GM21619 (cell line): ENCODE results near the gene MAGEL2.

Source experiments
- ATAC-seq: cut with Tn5 transposase; IDR thresholded peaks from one replicate; pipeline ENCODE4 v1.9.1; 2021; ENCODE audit not compliant: unreplicated experiment

MAGEL2 gene

DNA sequence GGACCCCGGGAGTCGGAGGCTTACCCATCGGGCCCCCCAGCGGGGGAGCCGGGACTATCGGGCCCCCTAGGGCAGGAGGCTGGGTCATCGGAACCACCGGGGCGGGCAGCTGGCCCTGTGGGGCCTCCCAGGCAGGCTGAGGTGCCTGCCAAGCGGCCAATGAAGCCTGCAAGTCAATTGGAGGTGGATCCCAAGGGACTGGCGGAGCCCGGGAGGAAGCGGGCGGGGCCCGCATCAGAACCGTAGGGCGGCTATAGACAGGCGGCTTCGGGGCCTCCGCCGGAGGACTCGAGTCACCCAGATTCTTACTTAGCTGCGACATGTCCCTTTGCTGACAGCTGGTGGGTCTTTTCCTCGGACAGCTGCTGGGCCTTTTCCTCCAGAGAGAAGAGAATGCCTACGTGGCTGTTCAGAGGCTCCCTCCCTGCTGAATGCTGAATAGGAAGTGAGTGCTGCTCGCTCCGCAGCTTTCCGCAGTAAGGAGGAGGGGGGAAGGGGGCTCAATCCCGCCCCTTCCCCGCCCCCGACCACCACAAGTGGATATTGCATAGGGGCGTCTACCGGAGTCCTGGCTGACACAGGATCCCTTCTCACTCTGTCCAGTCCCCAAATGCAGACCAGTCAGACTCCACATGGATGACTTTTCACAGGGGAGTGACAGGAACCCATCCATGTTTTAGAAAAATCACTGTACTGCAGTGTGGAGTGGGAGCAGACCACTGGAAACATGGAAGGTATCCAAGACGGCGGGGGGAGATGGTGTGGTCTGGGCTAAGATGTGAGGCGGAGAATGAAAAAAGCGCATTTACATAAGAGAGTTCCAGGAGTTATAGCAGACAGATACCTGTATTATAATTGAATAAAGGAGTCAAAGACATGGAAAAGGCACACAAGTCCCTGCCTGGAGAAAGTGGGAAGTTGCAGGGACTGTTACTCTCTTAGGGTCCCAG is at the start of gene MAGEL2:
MAGEL2 (minus strand) TSS at position 447 of the 950 bp plus-strand sequence; CDS start at position 322, 125 bp downstream.
- ATAC-seq: no peak

DNA sequence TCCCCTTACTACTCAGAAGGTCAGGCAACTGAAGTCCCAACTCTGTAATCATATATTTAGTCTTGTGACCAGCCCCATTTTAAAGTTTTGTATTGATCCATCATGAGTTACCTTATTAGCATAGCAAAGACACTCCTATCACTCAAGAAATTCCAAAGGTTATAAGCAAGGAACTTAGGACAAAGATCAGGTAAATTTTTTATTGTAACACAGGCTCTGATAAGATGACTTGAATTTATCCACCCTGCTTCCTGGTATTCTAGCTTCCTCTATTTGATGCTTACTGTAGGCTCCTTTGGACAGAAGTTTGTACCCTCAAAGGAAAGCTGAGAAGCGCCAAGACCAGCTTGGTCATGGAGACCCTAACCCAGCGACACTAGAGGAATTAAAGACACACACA is 47.6 kb upstream of the MAGEL2 start:
- ATAC-seq: no peak

DNA sequence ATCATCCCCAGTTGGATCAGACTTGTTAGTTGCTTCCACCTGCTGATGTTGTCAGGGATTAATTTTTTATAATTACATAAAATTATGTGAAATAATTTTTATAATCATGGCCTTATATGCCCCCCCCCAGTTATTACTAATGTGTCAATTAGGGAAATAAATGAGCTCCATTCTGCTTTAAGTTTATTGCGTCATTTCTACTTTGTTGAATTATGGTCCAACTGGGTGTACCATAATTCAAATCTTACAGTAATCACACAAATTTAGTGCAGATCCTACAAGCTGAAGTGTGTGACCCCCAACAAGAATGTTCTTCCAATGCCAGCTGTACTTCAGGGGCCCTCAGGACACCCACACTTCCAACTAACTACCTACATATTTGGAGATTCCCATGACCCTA is 46.9 kb upstream of the MAGEL2 start:
- ATAC-seq: no peak

DNA sequence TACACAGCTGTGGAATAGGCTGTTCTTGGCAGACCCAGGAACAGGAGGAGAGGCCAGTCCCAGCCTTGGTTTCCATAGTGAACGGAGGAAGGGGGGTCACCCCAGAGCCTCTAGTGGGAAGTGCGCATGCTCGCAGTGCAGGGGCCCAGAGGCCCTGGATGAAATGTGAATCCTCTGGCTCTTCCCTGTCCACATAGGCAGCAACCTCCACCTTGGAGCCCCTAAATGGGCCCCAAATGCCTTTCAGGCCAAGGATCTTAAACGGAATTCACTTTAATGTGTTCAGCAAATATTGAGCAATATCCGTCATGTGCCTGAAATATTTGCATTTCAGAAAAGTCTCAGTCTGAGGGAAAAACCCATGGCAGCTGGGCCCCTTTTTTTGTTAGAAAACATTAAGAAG is 42.8 kb upstream of the MAGEL2 start:
- ATAC-seq: no peak

DNA sequence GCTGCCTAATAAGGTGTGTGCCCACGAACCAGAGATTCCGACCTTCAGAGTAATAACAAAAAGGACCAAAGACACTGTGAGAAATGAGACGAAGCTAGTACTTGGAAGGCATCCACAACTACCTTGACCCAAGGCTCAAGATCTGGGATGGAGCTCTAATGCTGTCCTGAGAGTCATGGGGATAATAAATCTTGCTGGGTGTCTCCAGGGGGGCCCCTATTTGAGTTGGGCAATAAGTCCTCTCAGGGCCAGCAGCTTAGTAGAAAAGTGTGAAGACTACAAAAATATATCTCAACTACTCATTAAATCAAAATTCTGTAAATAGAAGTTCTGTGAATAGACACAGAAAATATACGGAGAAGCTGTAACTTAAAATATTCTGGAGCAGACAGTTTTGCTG is 42.3 kb upstream of the MAGEL2 start:
- no peak for ATAC-seq

DNA sequence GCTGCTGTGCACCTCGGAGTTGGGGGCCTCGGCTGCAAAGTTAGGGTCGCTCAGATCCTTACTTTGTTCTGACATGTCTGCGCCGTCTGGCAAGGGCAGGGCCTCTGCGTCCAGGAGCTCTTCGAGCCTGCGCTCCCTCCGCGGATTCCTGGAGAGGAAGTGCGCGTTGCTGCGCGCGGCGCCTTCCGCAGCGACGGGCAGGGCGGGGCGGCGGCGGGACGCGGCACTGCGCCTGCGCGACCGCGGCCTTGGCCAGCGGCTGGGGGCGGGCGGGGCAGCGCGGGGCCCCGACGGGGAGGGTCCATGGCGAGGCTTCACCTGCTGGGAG is 39.4 kb upstream of the MAGEL2 start, which contains the start of gene NDN:
NDN (minus strand) TSS at position 163 of the 328 bp plus-strand sequence; CDS start at position 75, 88 bp downstream.
- no peak for ATAC-seq

DNA sequence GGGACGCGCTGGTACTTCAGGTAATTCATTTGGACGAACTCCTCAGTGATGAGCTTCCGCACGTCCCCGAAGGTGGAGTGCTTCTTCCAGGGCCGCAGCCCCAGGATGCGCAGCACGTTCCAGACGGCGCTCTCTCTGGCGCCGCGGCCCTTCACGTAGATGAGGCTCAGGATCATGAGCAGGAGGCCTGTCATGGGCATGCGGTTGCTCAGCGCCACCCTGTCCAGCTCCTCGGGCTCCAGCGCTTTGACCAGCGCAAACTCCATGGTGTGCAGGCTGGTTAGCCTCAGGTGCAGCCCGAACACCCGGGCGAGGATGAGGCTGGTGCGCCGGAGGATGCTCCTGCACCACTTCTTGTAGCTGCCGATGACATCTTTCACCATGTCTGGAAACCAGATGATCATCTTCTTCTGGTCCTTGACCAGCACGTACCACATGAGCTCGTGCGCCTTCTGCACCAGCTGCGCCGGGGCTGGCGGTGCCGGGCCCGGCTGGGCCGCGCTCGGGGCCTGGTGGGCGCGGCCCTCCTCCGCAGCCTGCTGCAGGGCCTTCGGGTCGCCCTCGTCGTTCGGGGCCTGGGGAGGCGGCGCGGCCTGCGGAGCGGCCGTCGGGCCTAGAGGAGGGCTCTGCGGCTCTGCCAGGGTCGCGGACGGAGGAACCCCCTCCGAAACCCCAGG is 38.9 kb upstream of the MAGEL2 start:
- ATAC-seq: no peak

DNA sequence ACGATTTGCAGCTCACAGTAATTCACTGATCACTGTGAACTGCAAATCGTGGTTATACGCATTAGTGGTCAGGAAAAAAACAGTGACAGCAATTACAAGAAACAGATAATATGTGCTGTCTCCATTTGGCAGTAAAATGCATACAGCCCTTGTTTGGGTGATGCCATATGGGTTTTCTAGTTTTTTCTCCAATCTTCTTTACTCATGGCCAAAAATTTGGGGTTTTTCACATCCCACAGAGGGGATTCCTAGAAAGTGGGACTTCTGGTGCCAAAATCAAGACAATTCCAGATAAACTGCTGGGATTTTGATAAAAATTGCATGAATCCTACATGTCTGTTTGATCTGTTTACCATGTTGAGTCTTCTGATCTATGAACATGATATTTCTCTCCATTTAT is 23.8 kb upstream of the MAGEL2 start:
- no peak for ATAC-seq

DNA sequence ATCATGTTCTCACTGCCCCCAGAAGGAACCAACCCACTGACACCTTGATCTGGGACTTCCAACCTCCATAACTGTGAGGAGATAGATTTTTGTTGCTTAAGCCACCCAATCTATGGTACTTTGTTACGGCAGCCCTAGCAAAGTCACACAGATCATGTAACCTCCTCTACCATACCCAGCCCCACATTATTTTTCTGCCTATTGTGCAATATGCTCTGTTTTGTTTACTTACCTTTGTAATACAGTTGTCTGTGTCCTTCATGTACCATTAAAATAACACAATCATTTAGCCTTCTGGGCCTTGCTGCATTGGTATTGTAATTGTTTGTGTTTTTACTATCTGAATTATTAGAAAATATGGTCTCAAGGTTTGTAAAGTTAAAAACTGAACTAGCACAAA is 23.3 kb upstream of the MAGEL2 start:
- ATAC-seq: no peak

DNA sequence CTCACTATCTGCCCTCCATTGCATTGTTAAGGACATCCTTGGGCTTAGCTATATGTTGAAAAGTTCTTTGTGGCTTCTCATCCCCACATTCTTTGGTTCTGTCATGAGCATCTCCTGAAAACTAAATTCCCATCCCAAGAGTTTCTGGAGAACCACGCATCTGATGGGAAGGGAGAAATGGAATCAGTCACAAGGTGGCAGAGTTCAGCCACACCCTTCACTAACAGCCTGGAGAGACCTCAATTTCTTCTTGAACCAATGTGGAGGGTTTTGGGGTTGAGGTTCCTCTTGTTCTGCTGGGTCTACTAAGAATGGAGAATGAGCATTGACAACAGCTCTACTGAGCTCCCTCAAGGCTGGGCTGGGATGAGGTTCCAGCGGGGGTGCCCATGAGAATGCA is 15.6 kb upstream of the MAGEL2 start:
- no peak for ATAC-seq

DNA sequence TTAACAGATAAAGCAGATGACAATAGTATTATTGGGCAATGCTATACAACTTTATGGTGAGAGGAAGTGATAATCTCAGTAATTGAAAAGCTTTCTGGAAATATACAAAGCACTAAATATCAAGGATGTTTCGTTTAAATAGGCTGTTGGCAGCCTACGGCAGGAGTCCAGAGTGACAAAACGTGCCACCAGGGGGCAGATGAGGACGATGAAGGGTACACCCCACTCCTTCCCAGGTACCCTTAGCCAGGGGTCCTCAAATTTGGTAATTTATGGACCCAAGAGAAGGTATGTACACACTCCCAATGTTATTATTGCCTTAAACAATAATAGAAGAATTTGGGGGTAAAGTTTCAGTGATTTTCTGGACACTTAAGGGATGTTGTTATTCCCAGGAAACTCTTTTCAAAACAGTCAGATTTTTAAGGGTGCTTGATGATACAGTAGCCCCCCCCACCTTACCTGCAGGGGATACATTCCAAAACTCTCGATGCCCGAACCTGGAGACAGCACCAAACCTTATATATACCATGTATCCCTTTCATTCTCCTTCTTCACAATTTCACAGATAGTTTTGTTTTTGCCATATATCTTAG is 1.4 kb upstream of the MAGEL2 start:
- ATAC-seq: no peak

DNA sequence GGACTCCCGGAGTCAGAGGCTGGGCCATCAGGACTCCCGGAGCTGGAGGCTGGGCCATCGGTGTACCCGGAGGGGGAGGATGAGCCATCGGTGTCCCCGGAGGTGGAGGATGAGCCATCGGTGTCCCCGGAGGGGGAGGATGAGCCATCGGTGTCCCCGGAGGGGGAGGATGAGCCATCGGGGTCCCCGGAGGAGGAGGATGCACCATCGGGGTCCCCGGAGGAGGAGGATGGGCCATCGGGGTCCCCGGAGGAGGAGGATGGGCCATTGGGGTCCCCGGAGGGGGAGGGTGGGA is 719 bp downstream of the MAGEL2 start:
- no peak for ATAC-seq

DNA sequence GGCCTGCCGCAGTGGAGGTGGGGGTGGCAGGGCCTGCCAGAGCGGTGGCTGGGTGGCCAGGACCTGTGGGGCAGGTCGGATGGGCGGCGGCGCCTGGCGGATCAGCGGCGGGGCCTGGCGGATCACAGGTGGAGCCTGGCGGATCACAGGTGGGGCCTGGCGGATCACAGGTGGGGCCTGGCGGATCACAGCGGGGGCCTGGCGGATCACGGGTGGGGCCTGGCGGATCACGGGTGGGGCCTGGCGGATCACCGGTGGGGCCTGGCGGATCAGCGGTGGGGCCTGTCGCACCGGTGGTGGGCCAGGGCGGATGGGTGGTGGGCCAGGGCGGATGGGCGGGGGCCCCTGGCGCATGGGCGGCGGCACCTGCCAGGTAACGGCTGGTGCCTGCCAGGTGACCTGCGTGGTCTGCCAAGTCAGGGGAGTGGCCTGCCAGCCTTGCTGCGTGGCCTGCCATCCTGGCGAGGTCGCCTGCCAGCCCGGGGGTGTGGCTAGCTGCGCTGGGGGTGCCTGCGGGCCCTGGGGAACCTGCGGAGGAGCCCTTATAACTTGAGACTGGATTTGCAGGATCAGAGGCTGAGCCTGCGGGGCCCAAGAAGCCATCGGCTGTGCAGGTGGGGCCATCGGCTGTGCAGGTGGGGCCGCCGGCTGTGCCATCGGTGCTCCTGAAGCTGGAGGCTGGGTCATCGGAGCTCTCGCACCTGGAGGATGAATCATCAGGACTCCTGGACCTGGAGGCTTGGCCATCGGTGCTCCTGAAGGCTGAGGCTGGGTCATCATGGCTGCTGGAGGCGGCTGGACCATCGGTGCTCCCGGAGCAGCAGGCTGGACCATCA is 1.3 kb downstream of the MAGEL2 start:
- ATAC-seq: no peak

DNA sequence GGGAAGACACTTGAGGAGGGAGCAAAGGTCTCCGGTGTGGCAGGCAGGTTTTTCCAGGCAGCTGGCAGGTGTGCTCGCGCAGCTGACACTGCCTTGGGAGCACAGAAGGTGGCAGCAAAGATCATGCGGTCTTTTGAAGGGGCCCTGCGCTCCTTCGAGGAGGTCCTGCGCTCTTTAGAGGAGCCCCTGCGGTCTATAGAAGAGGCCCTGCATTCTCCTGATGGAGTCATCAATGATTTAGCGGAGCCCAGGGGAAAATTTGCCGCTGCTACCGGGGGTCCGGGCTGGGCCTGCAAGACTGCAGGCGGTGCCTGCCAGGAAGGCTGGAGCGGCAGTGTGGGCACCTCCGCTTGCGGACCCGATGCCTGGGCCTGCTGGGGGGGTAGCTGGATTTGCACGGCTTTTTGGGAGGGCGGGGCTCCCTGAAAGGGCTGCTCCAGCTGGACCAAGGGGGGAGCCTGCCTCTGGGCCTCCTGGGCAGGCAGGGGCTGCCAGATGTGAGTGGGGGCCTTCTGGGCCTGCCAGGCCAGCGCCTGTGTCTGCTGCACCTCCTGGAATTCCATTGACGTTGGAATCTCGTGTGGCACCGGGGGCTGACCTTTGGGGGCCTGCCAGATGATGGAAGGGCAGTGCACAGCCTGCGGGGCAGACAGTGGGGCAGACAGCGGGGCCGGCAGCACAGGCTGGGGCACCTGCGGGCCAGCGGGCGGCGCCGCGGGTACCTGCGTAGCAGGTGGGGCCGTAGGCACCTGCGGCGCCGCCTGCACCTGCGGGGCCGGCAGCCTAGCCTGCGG is 2.1 kb downstream of the MAGEL2 start:
- no peak for ATAC-seq

DNA sequence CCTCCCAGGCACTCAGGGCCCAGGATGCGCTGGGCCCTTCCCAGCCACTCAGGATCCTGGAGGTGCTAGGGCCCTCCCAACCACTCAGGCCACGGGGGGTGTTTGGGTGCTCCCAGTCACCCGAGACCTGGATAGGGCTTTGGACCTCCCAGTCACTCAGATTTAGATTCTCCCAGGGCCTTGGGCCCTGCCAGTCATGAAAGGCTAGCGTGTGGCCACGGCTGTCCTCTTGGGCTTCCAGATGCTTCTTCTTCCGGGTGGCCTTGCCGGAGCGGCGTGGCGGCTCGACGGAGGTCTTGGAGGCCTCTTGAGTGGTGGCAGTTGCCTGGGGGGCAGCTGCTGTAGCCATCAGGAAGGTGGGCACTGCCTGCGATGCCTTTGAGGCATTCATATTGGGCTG is 2.8 kb downstream of the MAGEL2 start:
- ATAC-seq: no peak

DNA sequence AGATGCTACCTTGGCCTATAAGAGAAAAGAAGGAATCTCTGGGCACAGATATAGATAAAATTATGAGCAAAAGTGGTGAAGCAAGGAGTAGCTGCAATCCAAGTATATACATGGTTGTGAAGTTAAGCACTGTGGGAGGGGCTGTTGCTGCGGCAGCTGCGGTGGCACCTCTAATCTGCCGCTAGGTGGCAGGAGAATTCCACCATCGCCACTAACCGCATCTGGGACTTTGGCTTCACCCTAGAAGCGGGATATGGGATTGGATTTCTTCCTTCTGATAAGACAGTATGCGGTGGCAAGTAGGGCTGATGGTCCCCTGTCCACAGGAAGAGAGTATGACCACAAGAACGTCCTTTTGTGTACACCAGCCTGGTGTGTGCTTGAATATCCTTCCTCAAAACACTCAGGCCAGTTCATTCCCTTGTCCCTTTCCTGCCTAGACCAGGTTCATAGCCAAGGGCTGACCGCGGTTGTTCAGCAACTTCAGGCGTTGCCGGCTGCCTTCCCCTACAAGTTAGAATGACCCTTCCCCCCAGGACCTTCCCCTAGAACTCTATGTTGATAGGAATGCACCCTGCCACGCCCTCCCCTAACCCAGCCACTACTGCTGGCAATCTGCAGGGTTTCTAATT is 5.1 kb downstream of the MAGEL2 start:
- no peak for ATAC-seq

DNA sequence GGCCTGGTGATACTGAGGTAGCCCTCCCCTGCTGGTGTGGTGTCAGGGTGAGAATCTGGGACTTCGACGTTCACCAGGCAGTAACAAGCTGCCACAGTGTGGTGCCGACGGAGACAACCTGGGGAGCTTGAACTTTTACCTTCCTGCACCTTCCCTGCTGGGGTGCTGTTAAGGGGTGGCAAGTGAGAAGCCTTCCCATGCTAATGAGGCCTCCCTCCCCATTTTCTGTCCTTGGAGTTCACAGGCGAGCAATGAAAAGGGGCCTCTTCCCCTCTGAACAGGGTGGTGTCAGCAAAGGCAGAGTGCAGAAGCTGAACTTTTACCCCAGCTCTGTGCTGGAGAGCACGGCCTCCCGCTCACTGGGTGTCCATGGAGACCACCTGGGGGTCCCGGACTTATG is 13.5 kb downstream of the MAGEL2 start:
- ATAC-seq: no peak

DNA sequence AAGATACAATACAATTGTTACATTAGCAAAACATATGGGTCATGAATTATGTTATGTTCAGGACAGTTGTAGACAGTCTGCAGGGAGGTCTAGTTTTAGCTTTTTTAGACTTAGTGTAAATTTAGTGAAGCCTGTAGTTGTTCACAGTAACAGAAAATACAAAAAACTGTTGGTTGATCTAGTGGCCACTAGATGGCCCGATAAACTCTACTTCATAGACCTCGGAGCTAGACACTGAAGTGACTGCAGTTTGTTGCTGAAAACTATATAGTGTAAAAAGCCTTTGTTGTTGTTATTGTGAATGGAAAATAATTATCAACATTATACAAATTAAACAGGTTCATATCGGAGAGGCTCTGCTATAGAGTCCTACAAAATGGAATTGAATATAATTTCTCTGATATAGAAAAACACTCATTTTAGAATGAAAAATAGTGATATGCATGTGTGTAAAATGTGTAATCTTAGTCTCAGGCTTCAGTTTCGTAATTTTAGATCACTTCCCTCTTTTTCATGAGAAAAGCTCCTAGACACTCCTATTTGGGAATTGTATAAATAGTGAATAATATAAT is 18.3 kb downstream of the MAGEL2 start:
- no peak for ATAC-seq

DNA sequence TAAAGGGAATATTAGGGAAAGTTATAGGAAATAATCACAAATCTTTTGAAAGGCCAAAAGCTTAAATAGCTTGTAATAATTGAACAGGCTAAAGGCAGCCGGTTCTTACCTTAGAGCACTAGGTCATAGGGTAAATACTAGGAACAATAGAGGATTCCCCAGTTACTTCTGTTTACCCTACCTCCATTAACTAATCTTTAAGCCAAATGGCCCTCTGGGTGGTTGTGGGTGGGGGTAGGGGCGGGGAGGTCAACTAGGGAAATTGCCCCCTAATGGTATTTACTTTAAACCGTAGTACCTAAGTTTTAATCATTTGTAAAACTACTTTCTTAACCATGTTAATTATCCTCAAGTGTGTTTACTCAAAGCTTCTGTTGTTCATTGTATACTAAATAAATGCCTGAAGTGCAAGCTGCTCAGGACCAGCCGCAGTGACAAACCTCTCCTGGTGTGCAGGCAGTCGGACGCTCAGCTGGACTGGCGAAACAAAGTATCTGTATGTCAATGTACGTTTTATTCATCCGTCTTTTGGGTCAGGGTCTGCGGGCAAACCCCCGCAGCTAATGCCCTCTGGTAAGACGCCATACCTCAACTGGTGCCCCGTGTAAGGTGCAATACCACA is 18.9 kb downstream of the MAGEL2 start:
- ATAC-seq: no peak
